Activated T-cell treated with anti-CD3 and anti-CD28 coated beads, Interleukin-2, amount 50 U/mL, for 4 hours (primary cell): ENCODE data around the gene XPNPEP3. TPM values are rescaled to one million over a fixed set of nuclear protein-coding genes. Genes with fewer than 3 reads are reported as not detected.
"Not testable (repeated sequence)": the region's sequence is repeated elsewhere in the genome, so short reads cannot be mapped to it uniquely, and the experiment has no call there.

Experiments
- ATAC-seq, 2 donors: fragments of 200-7000 bp; cut with Tn5 transposase; one replicate each; pipeline ENCODE4 v1.10.0; 2021
- DNase-seq: peaks from one replicate; pipeline ENCODE4 v3.0.0-alpha.2; 2020
- H3K27me3 Mint-ChIP-seq: one replicate; pipeline ENCODE4 v1.8.0; 2021; ENCODE audit warnings: low read depth, mixed read lengths
- H3K36me3 Mint-ChIP-seq: one replicate; pipeline ENCODE4 v1.8.0; 2022; ENCODE audit warnings: mixed read lengths; ENCODE audit not compliant: insufficient read depth
- H3K4me1 Mint-ChIP-seq: one replicate; pipeline ENCODE4 v1.8.0; 2021; ENCODE audit warnings: low read depth, mixed read lengths
- H3K4me3 Mint-ChIP-seq: one replicate; pipeline ENCODE4 v1.8.0; 2021; ENCODE audit warnings: mild to moderate bottlenecking, moderate library complexity, mixed read lengths
- H3K9me3 Mint-ChIP-seq: one replicate; pipeline ENCODE4 v1.8.0; 2021; ENCODE audit warnings: mixed read lengths
- total RNA-seq, 3 donors: library from RNA; stranded (reverse); gene quantifications; one replicate each; pipeline ENCODE4 v1.2.1, GENCODE V29; 2021

XPNPEP3 gene
- total RNA-seq, 3 donors from 2014 or later, result 16.7 to 24.7 (median 22.3) TPM

- no peaks in the 10 kb centered on the region for H3K27me3 Mint-ChIP-seq
- no peaks in the 10 kb centered on the region for H3K9me3 Mint-ChIP-seq
- no peaks in the 10 kb centered on the region for H3K4me1 Mint-ChIP-seq
- ATAC-seq, result no peak
- H3K36me3 Mint-ChIP-seq, result peaks cover 6% of the 10 kb centered on the region
- H3K4me3 Mint-ChIP-seq, result no peak overlapping the region
- no peak for DNase-seq
These were observed 20.5 kb downstream of the XPNPEP3 start for GRCh38 chr22:40877488-40877887.

- peaks cover 6% of the 10 kb centered on the region for H3K36me3 Mint-ChIP-seq
- H3K4me1 Mint-ChIP-seq, result no peaks in the 10 kb centered on the region
- H3K9me3 Mint-ChIP-seq, result no peaks in the 10 kb centered on the region
- no peak for DNase-seq
- ATAC-seq, result no peak
- H3K4me3 Mint-ChIP-seq, result no peak overlapping the region
- H3K27me3 Mint-ChIP-seq, result no peaks in the 10 kb centered on the region
These were observed 22.0 kb downstream of the XPNPEP3 start for GRCh38 chr22:40878922-40879321.

- Mint-ChIP-seq H3K4me3 (no peak overlapping the region), H3K4me1 (no peaks in the 10 kb centered on the region), H3K27me3 (no peaks in the 10 kb centered on the region), H3K9me3 (no peaks in the 10 kb centered on the region), H3K36me3 (peaks cover 22% of the 10 kb centered on the region)
- ATAC-seq (no peak), DNase-seq (no peak)
These were observed 32.2 kb downstream of the XPNPEP3 start for GRCh38 chr22:40889116-40889515.

GRCh38 chr22:40890881-40891280 lies 33.9 kb downstream of the XPNPEP3 start:
- DNase-seq (no peak), ATAC-seq (no peak)
- H3K4me1 Mint-ChIP-seq, result no peaks in the 10 kb centered on the region
- H3K27me3 Mint-ChIP-seq, result no peaks in the 10 kb centered on the region
- peaks cover 23% of the 10 kb centered on the region for H3K36me3 Mint-ChIP-seq
- H3K4me3 Mint-ChIP-seq, result no peak overlapping the region
- H3K9me3 Mint-ChIP-seq, result no peaks in the 10 kb centered on the region

- Mint-ChIP-seq H3K27me3 (no peaks in the 10 kb centered on the region), H3K36me3 (peaks cover 4% of the 10 kb centered on the region)
- ATAC-seq, result no peak
These were observed 37.5 kb downstream of the XPNPEP3 start for GRCh38 chr22:40894417-40894816.

GRCh38 chr22:40898850-40899357 lies 42.0 kb downstream of the XPNPEP3 start:
- ATAC-seq (peak; percentile 91 to 93), DNase-seq (no peak)
- H3K9me3 Mint-ChIP-seq, result no peaks in the 10 kb centered on the region
- H3K4me1 Mint-ChIP-seq, result peaks cover 9% of the 10 kb centered on the region
- H3K27me3 Mint-ChIP-seq, result no peaks in the 10 kb centered on the region
- no peak overlapping the region for H3K4me3 Mint-ChIP-seq
- peaks cover 5% of the 10 kb centered on the region for H3K36me3 Mint-ChIP-seq

More at GRCh38 chr22:40894417-40894816, 37.5 kb downstream of the XPNPEP3 start:
- no peak overlapping the region for H3K4me3 Mint-ChIP-seq
- DNase-seq, result no peak
- H3K4me1 Mint-ChIP-seq, result peaks cover 9% of the 10 kb centered on the region
- no peaks in the 10 kb centered on the region for H3K9me3 Mint-ChIP-seq

- Mint-ChIP-seq H3K27me3 (no peaks in the 10 kb centered on the region), H3K4me3 (no peak overlapping the region), H3K9me3 (no peaks in the 10 kb centered on the region), H3K36me3 (peaks cover 9% of the 10 kb centered on the region), H3K4me1 (peaks cover 4% of the 10 kb centered on the region)
- ATAC-seq (no peak), DNase-seq (no peak)
These were observed 47.2 kb downstream of the XPNPEP3 start for GRCh38 chr22:40904101-40904500.

- H3K36me3 Mint-ChIP-seq, result peaks cover 14% of the 10 kb centered on the region
- no peaks in the 10 kb centered on the region for H3K27me3 Mint-ChIP-seq
- DNase-seq, result no peak
- H3K9me3 Mint-ChIP-seq, result no peaks in the 10 kb centered on the region
- no peak overlapping the region for H3K4me3 Mint-ChIP-seq
- no peaks in the 10 kb centered on the region for H3K4me1 Mint-ChIP-seq
- no peak for ATAC-seq
These were observed 51.9 kb downstream of the XPNPEP3 start for GRCh38 chr22:40908895-40909294.

GRCh38 chr22:40911772-40912171 lies 54.8 kb downstream of the XPNPEP3 start:
- Mint-ChIP-seq H3K9me3 (no peaks in the 10 kb centered on the region), H3K27me3 (no peaks in the 10 kb centered on the region), H3K4me1 (no peaks in the 10 kb centered on the region), H3K36me3 (peaks cover 11% of the 10 kb centered on the region), H3K4me3 (no peak overlapping the region)
- no peak for ATAC-seq
- no peak for DNase-seq

GRCh38 chr22:40912987-40913386 lies 56.0 kb downstream of the XPNPEP3 start:
- H3K9me3 Mint-ChIP-seq, DNase-seq, ATAC-seq, H3K27me3 Mint-ChIP-seq, H3K4me1 Mint-ChIP-seq, H3K4me3 Mint-ChIP-seq: not testable (repeated sequence)
- peaks cover 11% of the 10 kb centered on the region for H3K36me3 Mint-ChIP-seq

GRCh38 chr22:40919446-40919845 lies 62.5 kb downstream of the XPNPEP3 start:
- Mint-ChIP-seq H3K4me3 (no peak overlapping the region), H3K4me1 (peaks cover 4% of the 10 kb centered on the region), H3K36me3 (peaks cover 7% of the 10 kb centered on the region), H3K9me3 (no peaks in the 10 kb centered on the region), H3K27me3 (no peaks in the 10 kb centered on the region)
- no peak for DNase-seq
- no peak for ATAC-seq

GRCh38 chr22:40920526-40920925 lies 63.6 kb downstream of the XPNPEP3 start:
- H3K4me1 Mint-ChIP-seq, result peaks cover 4% of the 10 kb centered on the region
- no peak overlapping the region for H3K4me3 Mint-ChIP-seq
- no peaks in the 10 kb centered on the region for H3K9me3 Mint-ChIP-seq
- DNase-seq, result no peak
- peaks cover 6% of the 10 kb centered on the region for H3K36me3 Mint-ChIP-seq
- no peak for ATAC-seq
- H3K27me3 Mint-ChIP-seq, result no peaks in the 10 kb centered on the region

GRCh38 chr22:40922484-40923303 lies 65.7 kb downstream of the XPNPEP3 start:
- peaks cover 4% of the 10 kb centered on the region for H3K4me1 Mint-ChIP-seq
- no peaks in the 10 kb centered on the region for H3K9me3 Mint-ChIP-seq
- peak overlapping the region; percentile 53 for H3K4me3 Mint-ChIP-seq
- H3K27me3 Mint-ChIP-seq, result no peaks in the 10 kb centered on the region
- peak; percentile 67 to 82 for ATAC-seq
- peaks cover 13% of the 10 kb centered on the region for H3K36me3 Mint-ChIP-seq
- no peak for DNase-seq

GRCh38 chr22:40928657-40929056 lies 71.7 kb downstream of the XPNPEP3 start:
- Mint-ChIP-seq H3K9me3 (no peaks in the 10 kb centered on the region), H3K27me3 (no peaks in the 10 kb centered on the region), H3K4me1 (no peaks in the 10 kb centered on the region), H3K36me3 (peaks cover 13% of the 10 kb centered on the region), H3K4me3 (no peak overlapping the region)
- no peak for ATAC-seq
- DNase-seq, result no peak

GRCh38 chr22:40932396-40932795 lies 75.4 kb downstream of the XPNPEP3 start:
- ATAC-seq (no peak), DNase-seq (no peak)
- Mint-ChIP-seq H3K9me3 (no peaks in the 10 kb centered on the region), H3K4me3 (no peak overlapping the region), H3K27me3 (no peaks in the 10 kb centered on the region), H3K4me1 (no peaks in the 10 kb centered on the region), H3K36me3 (no peaks in the 10 kb centered on the region)
